ENCODE data around the gene DPP6.

DPP6 gene

GRCh38 chr7:154613811-154614210 is 561.6 kb downstream of the DPP6 start:
- ChIA-PET POLR2A (no interaction called here), CTCF (no interaction called here)
- DNase-seq (ENCODE audit: low read depth, low spot score) = no peak
- H3K4me3 ChIP-seq (ENCODE audit: low read depth, low read length) = no peak overlapping the region
- no peak for TF ChIP-seq CTCF (IDR thresholded peaks at IDR 0.05; ENCODE audit: insufficient read depth, low read length, missing control alignments)

- no peak overlapping the region for H3K4me3 ChIP-seq (ENCODE audit: low read depth, low read length)
- POLR2A ChIA-PET = no interaction called here
- CTCF ChIA-PET = no interaction called here
- no peak for TF ChIP-seq CTCF (IDR thresholded peaks at IDR 0.05; ENCODE audit: insufficient read depth, low read length, missing control alignments)
- DNase-seq (ENCODE audit: low read depth, low spot score) = no peak
These were observed 568.0 kb downstream of the DPP6 start for GRCh38 chr7:154620141-154620755.

- TF ChIP-seq CTCF (IDR thresholded peaks at IDR 0.05; ENCODE audit: insufficient read depth, low read length, missing control alignments) = no peak
- DNase-seq (ENCODE audit: low read depth, low spot score) = no peak
- POLR2A ChIA-PET = no interaction called here
- H3K4me3 ChIP-seq (ENCODE audit: low read depth, low read length) = no peak overlapping the region
- CTCF ChIA-PET = no interaction called here
These were observed 571.2 kb downstream of the DPP6 start for GRCh38 chr7:154623399-154623798.

GRCh38 chr7:154627646-154628290 is 575.6 kb downstream of the DPP6 start:
- CTCF ChIA-PET = no interaction called here
- H3K4me3 ChIP-seq (ENCODE audit: low read depth, low read length) = no peak overlapping the region
- no peak for TF ChIP-seq CTCF (IDR thresholded peaks at IDR 0.05; ENCODE audit: insufficient read depth, low read length, missing control alignments)
- DNase-seq (ENCODE audit: low read depth, low spot score) = no peak
- POLR2A ChIA-PET = no interaction called here

- no peak for TF ChIP-seq CTCF (IDR thresholded peaks at IDR 0.05; ENCODE audit: insufficient read depth, low read length, missing control alignments)
- ChIA-PET CTCF (no interaction called here), POLR2A (no interaction called here)
- DNase-seq (ENCODE audit: low read depth, low spot score) = no peak
- no peak overlapping the region for H3K4me3 ChIP-seq (ENCODE audit: low read depth, low read length)
These were observed 576.4 kb downstream of the DPP6 start for GRCh38 chr7:154628556-154628955.

- TF ChIP-seq CTCF (IDR thresholded peaks at IDR 0.05; ENCODE audit: insufficient read depth, low read length, missing control alignments) = no peak
- ChIA-PET CTCF (no interaction called here), POLR2A (no interaction called here)
- no peak for DNase-seq (ENCODE audit: low read depth, low spot score)
- H3K4me3 ChIP-seq (ENCODE audit: low read depth, low read length) = no peak overlapping the region
These were observed 579.0 kb downstream of the DPP6 start for GRCh38 chr7:154631162-154631561.
